Left lung (tissue), 10 donors: ENCODE data around the gene NRAP. TPM values are rescaled to one million over a fixed set of nuclear protein-coding genes. Genes with fewer than 3 reads are reported as not detected.
A peak's percentile ranks its signal among the peaks of the same experiment; 100 is the strongest.

Experiments
- ATAC-seq: fragments of 200-7000 bp; cut with Tn5 transposase; one replicate; pipeline ENCODE4 v1.9.1; 2020; ENCODE audit warnings: moderate library complexity
- DNase-seq, 4 donors: peaks; one replicate each; pipeline ENCODE4 v3.0.0-alpha.2; 2013 to 2020
- H3K27ac ChIP-seq, 2 donors: fragments of 200-600 bp; sonication (generic) in 1 of 2; one replicate each; pipeline versions ENCODE4 v1.5.0 to v1.8.0; 2020 to 2021
- H3K27me3 ChIP-seq, 2 donors: fragments of 200-600 bp; sonication (generic) in 1 of 2; one replicate each; pipeline versions ENCODE4 v1.5.0 to v1.8.0; 2020 to 2021
- H3K36me3 ChIP-seq, 2 donors: fragments of 200-600 bp; sonication (generic) in 1 of 2; one replicate each; pipeline versions ENCODE4 v1.5.0 to v1.8.0; 2020 to 2021
- H3K4me1 ChIP-seq, 2 donors: fragments of 200-600 bp; one replicate each; pipeline ENCODE4 v1.8.0; 2021
- H3K4me3 ChIP-seq, 2 donors: fragments of 200-600 bp; sonication (generic) in 1 of 2; one replicate each; pipeline versions ENCODE4 v1.5.0 to v1.8.0; 2020 to 2021; ENCODE audit warnings: mild to moderate bottlenecking in 1 of 2
- H3K9me3 ChIP-seq, 2 donors: fragments of 200-600 bp; sonication (generic) in 1 of 2; one replicate each; pipeline versions ENCODE4 v1.5.0 to v1.8.0; 2020 to 2021
- CTCF ChIP-seq, 2 donors: fragments of 200-600 bp; sonication (generic) in 1 of 2; IDR thresholded peaks; one replicate each; pipeline versions ENCODE4 v1.5.0 to v1.8.0; 2021; ENCODE audit warnings: antibody characterized with exemption in 2 of 2
- intact Hi-C, 2 donors: fragments of 100-400 bp; cut with DNase I; formaldehyde crosslinking; loops; one replicate each; pipeline versions ENCODE4 v1.11.2 to v1.14.2; 2022
- polyA plus RNA-seq, 6 donors: library from polyadenylated mRNA; unstranded; fragments of 120-200 nt; gene quantifications; one replicate each; pipeline ENCODE4 v1.2.1, GENCODE V29; 2013; ENCODE audit not compliant: insufficient read length in 6 of 6
- total RNA-seq, 2 donors: library from RNA; stranded (reverse); fragmentation: NEBNext Ultra II Directional; extraction: Animal tissue kit (Norgen Biotek cat#: 25700); gene quantifications; one replicate each; pipeline ENCODE4 v1.2.1, GENCODE V29; 2021
- donor health status: DM: no; HTN: yes; CAD: no.
- donor health status: DM: no; HTN: no; CAD: no.

NRAP gene
- total and polyA plus RNA-seq, 8 donors, result 0.03 to 0.26 (median 0.07) TPM; not detected in 4

DNA sequence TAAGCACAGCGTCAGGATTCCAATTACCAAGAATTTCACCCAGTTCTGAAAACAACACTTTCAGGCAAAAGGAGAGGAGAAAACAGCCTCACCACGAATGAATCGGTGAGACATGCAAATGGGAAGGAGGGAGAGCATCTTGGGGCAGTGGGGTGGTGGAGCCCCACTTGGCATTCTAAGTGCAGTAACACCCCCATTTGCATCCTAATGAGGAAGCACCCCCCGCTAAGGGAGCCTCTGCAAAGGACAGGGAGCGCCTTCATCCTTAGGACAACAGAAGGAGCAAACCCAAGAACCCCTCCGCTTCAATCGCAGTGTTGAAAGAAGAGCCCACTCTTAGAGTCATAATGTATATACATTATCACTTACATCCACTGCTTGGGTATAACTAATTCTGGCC lies 46.8 kb downstream of the NRAP start:
- no peak overlapping the region for H3K4me3 ChIP-seq

GRCh38 chr10:113616244-113617074 lies 47.4 kb downstream of the NRAP start:
- intact Hi-C loops, result no loop called here
- H3K9me3 ChIP-seq, result no peaks in the 10 kb centered on the region
- H3K4me3 ChIP-seq, result no peak overlapping the region
- ATAC-seq, result no peak
- H3K4me1 ChIP-seq, result no peaks in the 10 kb centered on the region
- H3K27ac ChIP-seq, result no peak overlapping the region
- H3K36me3 ChIP-seq, result no peaks in the 10 kb centered on the region
- peak in 1 of 4 donors; percentile 16 for DNase-seq
- peak in 1 of 2 donors; percentile 19 for TF ChIP-seq CTCF (IDR thresholded peaks at IDR 0.05)
- peaks cover 14 to 82% of the 10 kb centered on the region in 2 donors for H3K27me3 ChIP-seq

More for the DNA sequence above, 46.8 kb downstream of the NRAP start:
- ATAC-seq, result no peak
- peaks cover 14 to 83% of the 10 kb centered on the region in 2 donors for H3K27me3 ChIP-seq
- no peaks in the 10 kb centered on the region for H3K4me1 ChIP-seq
- intact Hi-C loops, result no loop called here
- no peaks in the 10 kb centered on the region for H3K9me3 ChIP-seq
- no peak for TF ChIP-seq CTCF (IDR thresholded peaks at IDR 0.05)
- DNase-seq, result no peak
- H3K27ac ChIP-seq, result no peak overlapping the region
- no peaks in the 10 kb centered on the region for H3K36me3 ChIP-seq

GRCh38 chr10:113613977-113614690 lies 49.7 kb downstream of the NRAP start:
- peaks cover 14 to 77% of the 10 kb centered on the region in 2 donors for H3K27me3 ChIP-seq
- H3K36me3 ChIP-seq, result no peaks in the 10 kb centered on the region
- no peak for ATAC-seq
- H3K9me3 ChIP-seq, result no peaks in the 10 kb centered on the region
- intact Hi-C loops, result no loop called here
- no peak overlapping the region for H3K27ac ChIP-seq
- H3K4me1 ChIP-seq, result no peaks in the 10 kb centered on the region
- no peak for DNase-seq
- no peak for TF ChIP-seq CTCF (IDR thresholded peaks at IDR 0.05)
- no peak overlapping the region for H3K4me3 ChIP-seq

GRCh38 chr10:113613427-113613826 lies 50.4 kb downstream of the NRAP start:
- Histone ChIP-seq H3K27me3 (peaks cover 14 to 70% of the 10 kb centered on the region in 2 donors), H3K4me3 (no peak overlapping the region), H3K36me3 (no peaks in the 10 kb centered on the region), H3K4me1 (no peaks in the 10 kb centered on the region), H3K9me3 (no peaks in the 10 kb centered on the region), H3K27ac (no peak overlapping the region)
- intact Hi-C loops, result no loop called here
- no peak for TF ChIP-seq CTCF (IDR thresholded peaks at IDR 0.05)
- DNase-seq (no peak), ATAC-seq (no peak)

GRCh38 chr10:113612154-113612553 lies 51.7 kb downstream of the NRAP start:
- no peak for TF ChIP-seq CTCF (IDR thresholded peaks at IDR 0.05)
- H3K36me3 ChIP-seq, result no peaks in the 10 kb centered on the region
- no peaks in the 10 kb centered on the region for H3K4me1 ChIP-seq
- no peak overlapping the region for H3K27ac ChIP-seq
- H3K27me3 ChIP-seq, result peaks cover 9 to 57% of the 10 kb centered on the region in 2 donors
- intact Hi-C loops, result no loop called here
- H3K9me3 ChIP-seq, result no peaks in the 10 kb centered on the region
- no peak for DNase-seq
- ATAC-seq, result no peak
- H3K4me3 ChIP-seq, result no peak overlapping the region
